AG09319 (cell line): ENCODE data around the gene CPXM1.

Source experiments
- DNase-seq: peaks from one replicate; pipeline ENCODE4 v3.0.0-alpha.2; 2010; ENCODE audit warnings: low read depth; ENCODE audit errors: extremely low read depth
- TF ChIP-seq, protein P1 (sequence below): IDR thresholded peaks from 2 replicates; pipeline ENCODE4 v1.5.1; 2011; ENCODE audit warnings: low read depth, mild to moderate bottlenecking, inconsistent platforms, low read length, moderate library complexity

Gene CPXM1

DNA sequence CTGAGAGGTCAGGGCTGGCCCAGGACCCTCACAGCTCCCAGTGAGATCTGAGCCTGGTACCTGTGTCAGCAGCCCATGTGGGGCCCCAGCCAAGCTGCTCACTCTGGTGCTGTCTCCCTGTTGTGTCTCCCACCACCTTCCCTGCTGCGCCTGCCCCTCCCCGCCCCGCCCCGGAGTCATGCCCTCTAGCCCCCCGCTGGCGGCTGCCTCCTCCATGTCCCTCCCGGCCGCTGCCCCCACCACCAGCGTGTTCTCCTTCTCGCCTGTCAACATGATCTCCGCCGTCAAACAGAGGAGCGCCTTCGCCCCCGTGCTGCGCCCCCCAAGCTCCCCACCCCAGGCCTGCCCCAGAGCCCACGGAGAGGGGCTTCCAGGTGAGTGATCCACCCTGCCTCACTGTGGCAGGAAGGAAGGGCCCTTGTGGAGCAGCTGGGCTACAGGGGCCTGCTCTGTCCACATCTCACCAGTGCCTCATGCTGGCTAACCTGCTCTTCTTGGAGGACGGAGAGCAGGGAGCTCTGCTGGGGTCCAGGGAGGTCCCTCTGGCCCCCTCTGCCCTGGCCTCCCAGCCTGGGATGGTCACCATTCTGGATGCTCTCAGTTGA, 44.9 kb downstream of the CPXM1 start:
- TF ChIP-seq, protein P1, sequence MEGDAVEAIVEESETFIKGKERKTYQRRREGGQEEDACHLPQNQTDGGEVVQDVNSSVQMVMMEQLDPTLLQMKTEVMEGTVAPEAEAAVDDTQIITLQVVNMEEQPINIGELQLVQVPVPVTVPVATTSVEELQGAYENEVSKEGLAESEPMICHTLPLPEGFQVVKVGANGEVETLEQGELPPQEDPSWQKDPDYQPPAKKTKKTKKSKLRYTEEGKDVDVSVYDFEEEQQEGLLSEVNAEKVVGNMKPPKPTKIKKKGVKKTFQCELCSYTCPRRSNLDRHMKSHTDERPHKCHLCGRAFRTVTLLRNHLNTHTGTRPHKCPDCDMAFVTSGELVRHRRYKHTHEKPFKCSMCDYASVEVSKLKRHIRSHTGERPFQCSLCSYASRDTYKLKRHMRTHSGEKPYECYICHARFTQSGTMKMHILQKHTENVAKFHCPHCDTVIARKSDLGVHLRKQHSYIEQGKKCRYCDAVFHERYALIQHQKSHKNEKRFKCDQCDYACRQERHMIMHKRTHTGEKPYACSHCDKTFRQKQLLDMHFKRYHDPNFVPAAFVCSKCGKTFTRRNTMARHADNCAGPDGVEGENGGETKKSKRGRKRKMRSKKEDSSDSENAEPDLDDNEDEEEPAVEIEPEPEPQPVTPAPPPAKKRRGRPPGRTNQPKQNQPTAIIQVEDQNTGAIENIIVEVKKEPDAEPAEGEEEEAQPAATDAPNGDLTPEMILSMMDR = no peak
- DNase-seq = no peak

DNA sequence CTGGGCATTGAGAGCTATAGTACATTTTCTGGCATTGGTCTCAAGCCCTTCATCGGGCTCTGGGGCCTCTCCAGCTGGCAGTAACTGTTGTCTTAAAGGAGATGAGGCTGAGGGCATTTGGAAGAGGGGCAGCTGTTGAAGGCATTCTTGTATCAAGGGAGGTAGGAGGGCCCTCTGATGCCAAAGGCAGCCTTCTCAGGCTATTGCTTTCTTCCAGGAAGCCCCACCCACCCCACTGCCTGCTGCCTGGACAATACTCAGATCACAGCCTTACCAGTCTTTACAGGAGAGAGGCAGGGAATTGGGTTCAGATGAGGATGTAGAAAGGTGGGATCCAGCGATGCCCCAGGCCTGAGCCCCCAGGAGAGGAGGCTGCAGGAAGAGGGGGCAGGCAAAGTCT, 46.0 kb downstream of the CPXM1 start:
- TF ChIP-seq, protein P1 = no peak
- DNase-seq = no peak

DNA sequence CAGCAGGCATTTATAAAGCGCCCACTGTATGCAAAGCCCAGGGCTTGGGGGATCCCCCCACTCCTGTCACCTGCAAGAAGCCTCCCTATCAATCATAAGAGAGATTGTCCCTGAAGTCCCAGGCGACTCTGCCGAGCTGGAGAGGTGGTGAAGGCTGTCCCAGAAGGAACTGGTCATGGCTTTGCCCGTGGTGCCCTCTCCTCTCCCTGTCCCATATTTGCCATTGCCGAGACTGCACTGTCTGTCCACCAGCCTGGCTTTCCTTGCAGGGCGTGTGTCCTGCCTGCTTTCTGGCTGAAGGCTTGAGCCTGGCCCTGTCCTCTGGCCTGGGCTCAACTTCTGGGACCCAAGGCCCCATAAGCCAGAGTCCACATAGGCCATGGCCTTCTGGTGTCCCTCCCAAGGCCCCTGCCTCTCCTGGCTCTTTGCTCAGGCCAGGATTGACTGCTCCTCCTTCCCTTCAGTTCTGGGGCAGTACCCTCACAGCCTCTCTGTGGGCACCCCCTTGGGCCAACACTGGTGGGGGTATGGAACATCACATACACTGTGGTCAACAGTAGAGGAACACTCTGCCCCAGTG, 46.9 kb downstream of the CPXM1 start:
- DNase-seq = no peak
- TF ChIP-seq, protein P1 = no peak

DNA sequence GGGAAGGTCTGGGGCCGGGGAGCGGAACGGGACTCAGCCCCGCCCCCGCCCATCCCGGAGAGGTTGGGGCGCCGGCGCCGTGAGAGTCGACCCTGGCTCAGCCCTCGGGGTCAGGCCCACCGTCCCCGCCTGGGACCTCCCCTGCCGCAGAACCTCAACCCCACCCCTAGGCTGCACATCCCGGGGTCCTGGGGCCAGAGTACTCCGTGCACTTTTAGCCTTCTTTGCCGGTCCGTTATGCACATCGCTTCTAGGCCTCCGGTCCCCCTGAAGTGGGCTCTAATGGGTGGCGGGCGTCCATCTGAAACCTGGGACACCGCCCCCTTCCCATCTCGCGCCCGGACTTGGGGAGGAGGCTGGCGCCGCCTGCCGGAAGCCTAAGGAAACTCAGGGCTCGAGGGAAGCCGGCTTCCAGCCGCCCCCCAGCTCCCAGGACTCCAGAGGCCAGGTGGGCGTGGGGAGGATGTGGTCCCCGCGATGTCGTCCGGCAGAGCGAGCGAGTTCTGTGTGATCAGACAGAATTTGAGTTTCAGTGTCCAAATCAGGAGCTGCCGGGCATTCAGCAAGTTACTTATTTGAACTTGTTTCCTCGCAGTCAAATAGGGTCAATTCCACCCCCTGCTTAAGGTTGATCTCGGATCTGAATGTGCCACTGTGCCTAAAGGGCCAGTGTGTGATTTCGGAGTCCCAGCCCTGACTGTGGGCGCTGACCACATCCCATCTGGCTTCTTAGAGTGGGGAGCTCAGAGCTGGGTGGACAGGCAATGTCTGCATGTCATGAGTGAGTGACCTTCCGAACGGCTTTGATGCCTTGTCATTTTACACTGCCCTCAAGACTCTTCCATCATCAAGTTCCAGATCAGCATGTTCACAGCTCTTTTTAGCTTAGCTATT, 47.6 kb downstream of the CPXM1 start:
- TF ChIP-seq, protein P1 = peak; percentile 78
- no peak for DNase-seq

DNA sequence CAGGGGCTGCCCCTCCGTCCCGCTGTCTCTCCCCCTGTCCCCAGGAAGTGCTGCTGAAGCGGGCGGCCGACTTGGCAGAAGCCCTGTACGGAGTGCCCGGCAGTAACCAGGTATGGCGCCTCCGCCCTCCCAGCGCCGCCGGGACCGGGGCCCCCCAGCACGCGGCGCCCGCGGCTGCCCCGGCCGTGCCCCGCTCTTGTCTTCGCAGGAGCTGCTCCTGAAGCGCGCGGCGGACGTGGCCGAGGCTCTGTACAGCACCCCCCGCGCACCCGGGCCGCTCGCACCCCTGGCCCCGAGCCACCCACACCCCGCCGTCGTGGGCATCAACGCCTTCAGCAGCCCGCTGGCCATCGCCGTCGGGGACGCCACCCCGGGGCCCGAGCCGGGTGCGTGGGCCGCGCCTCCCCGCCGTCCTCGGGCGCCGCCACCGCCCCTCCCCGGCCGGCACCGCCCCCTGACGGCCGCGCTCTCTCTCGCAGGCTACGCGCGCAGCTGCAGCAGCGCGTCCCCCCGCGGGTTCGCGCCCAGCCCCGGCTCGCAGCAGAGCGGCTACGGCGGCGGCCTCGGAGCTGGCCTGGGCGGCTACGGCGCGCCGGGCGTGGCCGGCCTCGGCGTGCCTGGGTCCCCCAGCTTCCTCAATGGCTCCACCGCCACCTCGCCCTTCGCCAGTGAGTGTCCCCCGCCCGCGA, 48.4 kb downstream of the CPXM1 start:
- DNase-seq = no peak
- TF ChIP-seq, protein P1 = no peak

DNA sequence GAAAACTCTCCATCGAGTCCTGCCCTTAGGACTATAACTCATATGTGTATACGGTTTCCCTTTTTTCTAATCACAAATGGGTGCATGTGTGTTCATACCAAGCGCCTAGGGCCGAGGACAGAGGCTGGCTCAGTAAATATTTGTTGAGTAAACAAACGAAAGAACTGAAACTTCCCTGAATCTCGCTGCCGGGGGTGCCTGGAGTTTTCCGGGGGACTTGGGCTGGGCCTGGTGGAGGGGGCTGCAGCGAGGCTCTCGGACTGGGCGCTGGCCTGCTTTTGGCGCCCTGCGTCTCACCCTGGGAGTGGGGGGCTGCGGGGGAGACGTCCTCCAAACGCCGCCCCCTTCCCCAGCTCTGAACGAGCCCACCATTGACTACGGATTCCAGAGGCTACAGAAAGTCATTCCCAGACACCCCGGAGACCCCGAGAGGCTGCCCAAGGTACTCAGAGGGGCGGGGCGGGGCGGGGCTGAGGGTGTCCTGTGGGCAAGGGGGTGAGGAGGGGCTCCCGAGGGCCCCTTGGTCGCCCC, 49.0 kb downstream of the CPXM1 start:
- TF ChIP-seq, protein P1 = no peak
- DNase-seq = no peak
